ENCODE results near the gene PLEKHN1.

DNA sequence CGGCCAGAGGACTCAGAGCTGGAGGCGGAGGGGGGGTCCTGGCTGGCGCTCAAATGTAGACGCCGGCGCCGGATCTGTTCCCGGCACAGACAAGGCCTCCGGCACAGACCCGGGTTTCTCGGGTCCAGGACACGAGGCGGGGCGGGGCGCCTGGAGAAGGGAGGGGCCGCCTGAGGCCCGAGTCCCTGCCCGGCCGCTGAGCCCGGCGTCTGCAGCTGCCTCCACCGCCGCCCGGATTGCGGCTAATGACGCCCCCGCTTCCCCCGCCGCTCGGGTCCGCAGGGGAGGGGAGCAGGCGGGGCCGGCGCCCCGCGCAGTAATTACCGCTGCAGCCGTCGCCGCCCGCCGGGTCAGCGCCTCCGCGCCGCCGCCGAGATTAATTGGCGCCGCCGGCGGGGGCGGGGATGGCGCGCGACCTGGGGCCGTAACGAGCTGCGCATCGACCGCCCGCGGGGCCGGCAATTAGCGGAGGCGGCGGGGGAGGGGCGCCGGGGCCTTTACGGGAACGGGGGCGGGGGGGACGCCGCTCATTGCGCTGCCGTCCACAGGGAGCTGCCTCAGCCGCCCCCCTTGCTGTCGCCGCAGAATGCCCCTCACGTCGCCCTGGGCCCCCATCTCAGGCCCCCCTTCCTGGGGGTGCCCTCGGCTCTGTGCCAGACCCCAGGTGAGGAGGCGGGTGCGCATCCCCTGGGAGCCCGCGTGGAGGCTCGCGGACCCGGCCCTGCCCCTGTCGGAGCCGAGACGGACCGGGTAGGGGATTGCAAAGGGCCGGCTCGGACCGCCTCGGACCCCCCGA lies 24.5 kb upstream of the PLEKHN1 start:
- TF ChIP-seq, protein P1, sequence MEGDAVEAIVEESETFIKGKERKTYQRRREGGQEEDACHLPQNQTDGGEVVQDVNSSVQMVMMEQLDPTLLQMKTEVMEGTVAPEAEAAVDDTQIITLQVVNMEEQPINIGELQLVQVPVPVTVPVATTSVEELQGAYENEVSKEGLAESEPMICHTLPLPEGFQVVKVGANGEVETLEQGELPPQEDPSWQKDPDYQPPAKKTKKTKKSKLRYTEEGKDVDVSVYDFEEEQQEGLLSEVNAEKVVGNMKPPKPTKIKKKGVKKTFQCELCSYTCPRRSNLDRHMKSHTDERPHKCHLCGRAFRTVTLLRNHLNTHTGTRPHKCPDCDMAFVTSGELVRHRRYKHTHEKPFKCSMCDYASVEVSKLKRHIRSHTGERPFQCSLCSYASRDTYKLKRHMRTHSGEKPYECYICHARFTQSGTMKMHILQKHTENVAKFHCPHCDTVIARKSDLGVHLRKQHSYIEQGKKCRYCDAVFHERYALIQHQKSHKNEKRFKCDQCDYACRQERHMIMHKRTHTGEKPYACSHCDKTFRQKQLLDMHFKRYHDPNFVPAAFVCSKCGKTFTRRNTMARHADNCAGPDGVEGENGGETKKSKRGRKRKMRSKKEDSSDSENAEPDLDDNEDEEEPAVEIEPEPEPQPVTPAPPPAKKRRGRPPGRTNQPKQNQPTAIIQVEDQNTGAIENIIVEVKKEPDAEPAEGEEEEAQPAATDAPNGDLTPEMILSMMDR (IDR thresholded peaks at IDR 0.05; ENCODE audit: low read depth, low read length), result no peak
- TF ChIP-seq POLR2A (IDR thresholded peaks at IDR 0.05; ENCODE audit: extremely low read depth, insufficient read length), result no peak
